AG04449 (cell line): ENCODE data around the gene ASTN2.

Source experiments
- CTCF ChIA-PET: fragments of 350-600 bp; formaldehyde crosslinking; extraction: SDS; loops from one replicate; lab custom pipeline; 2021; ENCODE audit warnings: antibody characterized with exemption; lab: Yijun Ruan, JAX
- POLR2A ChIA-PET: fragments of 400-600, 350-600 bp; formaldehyde crosslinking; extraction: SDS; loops from one replicate; lab custom pipeline; 2020; ENCODE audit warnings: antibody characterized with exemption, inconsistent platforms; lab: Yijun Ruan, JAX
- DNase-seq: peaks from one replicate; pipeline ENCODE4 v3.0.0-alpha.2; 2010; ENCODE audit warnings: low read depth, low spot score
- H3K4me3 ChIP-seq: 2 replicates; pipeline ENCODE4 v1.5.1; 2011; ENCODE audit warnings: low read depth, mild to moderate bottlenecking, control low read depth, low read length
- CTCF ChIP-seq: IDR thresholded peaks from one replicate; pipeline ENCODE4 v1.5.1; 2011; ENCODE audit warnings: mild to moderate bottlenecking, moderate library complexity, low read length, control low read depth, inconsistent platforms; ENCODE audit not compliant: insufficient read depth; ENCODE audit errors: missing control alignments

ASTN2 gene

DNA sequence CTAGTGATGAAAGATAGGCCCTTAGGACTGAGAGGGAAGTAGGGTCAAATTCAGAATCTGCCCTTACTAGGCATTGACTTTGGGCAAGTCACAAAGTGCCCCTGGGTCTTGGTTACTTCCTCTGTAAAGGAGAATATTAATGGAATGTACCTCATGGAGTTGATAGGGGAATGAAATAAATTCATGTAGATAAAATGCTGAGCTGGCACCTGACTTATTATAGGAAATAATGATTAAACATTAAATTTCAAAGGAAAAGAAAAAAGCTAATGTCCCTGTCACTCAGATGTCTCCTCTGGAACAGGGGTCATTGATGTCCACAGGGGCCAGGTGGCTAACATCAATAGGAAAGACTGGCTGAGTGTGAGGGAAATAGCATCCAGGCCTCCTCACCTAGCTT is 406.4 kb downstream of the ASTN2 start:
- ChIA-PET POLR2A (no interaction called here), CTCF (no interaction called here)
- TF ChIP-seq CTCF: no peak
- no peak overlapping the region for H3K4me3 ChIP-seq
- no peak for DNase-seq

- TF ChIP-seq CTCF: no peak
- ChIA-PET POLR2A (no interaction called here), CTCF (no interaction called here)
- DNase-seq: no peak
- H3K4me3 ChIP-seq: no peak overlapping the region
These were observed 412.2 kb downstream of the ASTN2 start for GRCh38 chr9:117002686-117003085.

DNA sequence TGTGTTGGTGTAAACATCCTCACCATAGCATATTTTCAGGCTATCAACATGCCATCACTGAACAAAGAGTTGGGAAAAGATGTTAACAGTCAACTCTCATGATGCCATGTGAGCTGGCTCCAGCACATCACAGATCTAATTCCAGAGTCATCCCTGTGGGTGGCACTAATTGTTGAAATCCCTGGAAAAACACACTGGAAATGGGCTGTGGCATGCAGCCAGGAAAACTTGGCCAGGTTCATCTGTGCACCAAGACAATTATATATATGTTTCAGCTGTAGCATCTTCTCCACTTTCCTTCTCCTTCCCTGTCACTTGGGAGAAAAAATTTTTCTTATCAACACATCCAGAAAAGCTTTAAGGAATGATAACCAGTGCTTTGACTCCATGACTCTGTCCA is 414.0 kb downstream of the ASTN2 start:
- CTCF ChIA-PET: no interaction called here
- no peak for DNase-seq
- POLR2A ChIA-PET: no interaction called here
- H3K4me3 ChIP-seq: no peak overlapping the region
- no peak for TF ChIP-seq CTCF

- no peak overlapping the region for H3K4me3 ChIP-seq
- ChIA-PET CTCF (no interaction called here), POLR2A (no interaction called here)
- no peak for TF ChIP-seq CTCF
- DNase-seq: no peak
These were observed 414.6 kb downstream of the ASTN2 start for GRCh38 chr9:117000196-117000723.

- ChIA-PET POLR2A (no interaction called here), CTCF (no interaction called here)
- DNase-seq: no peak
- H3K4me3 ChIP-seq: no peak overlapping the region
- no peak for TF ChIP-seq CTCF
These were observed 416.6 kb downstream of the ASTN2 start for GRCh38 chr9:116998305-116998704.

- ChIA-PET CTCF (no interaction called here), POLR2A (no interaction called here)
- no peak for TF ChIP-seq CTCF
- no peak for DNase-seq
- H3K4me3 ChIP-seq: no peak overlapping the region
These were observed 422.0 kb downstream of the ASTN2 start for GRCh38 chr9:116992865-116993264.
